ENCODE measurements around the gene DNMBP. TPM values are rescaled to one million over a fixed set of nuclear protein-coding genes. Genes with fewer than 3 reads are reported as not detected.
"Not testable (repeated sequence)": the region's sequence is repeated elsewhere in the genome, so short reads cannot be mapped to it uniquely, and the experiment has no call there.

The DNMBP gene
- total and polyA plus RNA-seq, 12 donors: 5.1 to 8.1 (median 7.1) TPM

DNA sequence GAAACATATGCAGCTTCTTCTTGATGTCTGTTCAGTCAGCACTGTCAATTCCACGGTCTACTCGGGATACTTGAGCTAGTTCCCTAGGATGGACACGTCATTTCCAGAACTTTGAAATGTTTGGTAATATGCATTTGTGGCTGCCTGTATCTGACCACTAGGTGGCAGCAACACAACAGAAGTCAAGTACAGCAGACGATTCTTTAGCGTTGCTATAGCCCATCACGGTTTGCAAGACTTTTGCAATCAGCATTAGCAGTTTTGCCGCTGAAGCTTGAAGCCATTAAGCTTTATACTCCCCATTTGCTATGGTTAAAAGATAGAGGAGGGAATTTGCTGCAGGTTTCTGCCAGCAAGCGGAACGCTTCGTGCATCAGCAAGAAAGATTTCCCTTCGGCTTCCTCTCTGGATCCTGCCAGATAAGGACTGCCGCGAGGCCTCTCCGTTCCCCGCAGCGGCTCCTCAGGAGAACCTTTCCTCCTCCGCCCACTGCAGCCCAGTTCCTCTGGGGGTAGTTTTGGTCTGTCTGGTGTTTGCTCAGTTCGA is 163.8 kb downstream of the DNMBP start:
- peak; percentile 85 to 97 (median 94) for ATAC-seq
- no peak overlapping the region for H3K27ac ChIP-seq
- intact Hi-C loops (cut with DNase I): loop anchor here in 9 of 10 donors (1.0 to 10.0 kb wide), 5 partner anchors 166 to 201 kb away; no protein-coding TSS in a partner anchor
- peak; percentile 89 to 95 (median 90) for TF ChIP-seq CTCF (IDR thresholded peaks at IDR 0.05)
- no peaks in the 10 kb centered on the region for H3K9me3 ChIP-seq
- peaks cover 0 to 12% (median 6%) of the 10 kb centered on the region in 9 donors for H3K4me1 ChIP-seq
- H3K4me3 ChIP-seq: peak overlapping the region; percentile 4 to 51 (median 35)
- DNase-seq: peak; percentile 34 to 82
- no peaks in the 10 kb centered on the region for H3K27me3 ChIP-seq
- H3K36me3 ChIP-seq: no peaks in the 10 kb centered on the region
- 2 to 4% methylated on average over 18 of the region's 18 CpGs for WGBS, 2 donors

GRCh38 chr10:99844433-99844955 is 165.3 kb downstream of the DNMBP start:
- no peak for TF ChIP-seq CTCF (IDR thresholded peaks at IDR 0.05)
- WGBS, 2 donors: 58 to 72% methylated on average over 6 of the region's 6 CpGs

DNA sequence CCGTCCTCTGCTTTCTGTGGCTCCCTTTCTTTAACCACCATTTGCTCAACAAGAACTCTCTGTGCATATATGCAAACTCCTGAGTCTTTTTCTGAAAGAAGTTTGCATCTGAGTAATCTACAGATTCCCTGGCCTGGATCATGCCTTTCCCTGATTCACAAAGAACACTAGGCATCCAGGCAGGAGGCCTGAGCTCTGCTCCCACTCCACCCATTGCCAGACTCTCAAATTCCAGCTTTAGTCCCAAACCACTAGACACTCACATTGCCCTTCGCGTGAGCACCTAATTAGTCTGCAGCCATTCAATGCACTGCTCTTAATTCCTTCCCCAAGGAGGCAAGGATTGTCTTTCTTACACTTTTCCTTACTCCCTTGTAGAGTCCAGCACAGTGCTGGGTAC is 166.4 kb downstream of the DNMBP start:
- no peak for ATAC-seq
- intact Hi-C loops (cut with DNase I): loop anchor here in 2 of 10 donors (10.0 kb wide), 1 partner anchor 171 kb away; no protein-coding TSS in a partner anchor

More at GRCh38 chr10:99844433-99844955, 165.3 kb downstream of the DNMBP start:
- DNase-seq (no peak), ATAC-seq (no peak)
- Histone ChIP-seq H3K27ac (no peak overlapping the region), H3K4me3 (no peak overlapping the region), H3K4me1 (peaks cover 0 to 12% (median 6%) of the 10 kb centered on the region in 9 donors), H3K27me3 (no peaks in the 10 kb centered on the region), H3K9me3 (no peaks in the 10 kb centered on the region), H3K36me3 (no peaks in the 10 kb centered on the region)
- intact Hi-C loops (cut with DNase I): loop anchor here in 3 of 10 donors (2.0 to 10.0 kb wide), 2 partner anchors 170 to 202 kb away; no protein-coding TSS in a partner anchor

GRCh38 chr10:99841746-99842145 is 168.0 kb downstream of the DNMBP start:
- H3K4me1 ChIP-seq: peaks cover 0 to 12% (median 6%) of the 10 kb centered on the region in 9 donors
- 89 to 93% methylated on average over 7 of the region's 7 CpGs for WGBS, 2 donors
- no peak for TF ChIP-seq CTCF (IDR thresholded peaks at IDR 0.05)
- no peaks in the 10 kb centered on the region for H3K36me3 ChIP-seq
- H3K9me3 ChIP-seq: no peaks in the 10 kb centered on the region
- DNase-seq: no peak
- no peaks in the 10 kb centered on the region for H3K27me3 ChIP-seq
- intact Hi-C loops (cut with DNase I): loop anchor here in 2 of 10 donors (10.0 kb wide), 1 partner anchor 173 kb away; no protein-coding TSS in a partner anchor
- H3K4me3 ChIP-seq: no peak overlapping the region
- ATAC-seq: no peak
- no peak overlapping the region for H3K27ac ChIP-seq

More for the DNA sequence above, 166.4 kb downstream of the DNMBP start:
- H3K4me3 ChIP-seq: no peak overlapping the region
- no peaks in the 10 kb centered on the region for H3K27me3 ChIP-seq
- no peak overlapping the region for H3K27ac ChIP-seq
- WGBS, 2 donors: 89 to 91% methylated on average over 3 of the region's 3 CpGs
- DNase-seq: no peak
- H3K4me1 ChIP-seq: peaks cover 0 to 12% (median 6%) of the 10 kb centered on the region in 9 donors
- no peaks in the 10 kb centered on the region for H3K36me3 ChIP-seq
- no peaks in the 10 kb centered on the region for H3K9me3 ChIP-seq
- no peak for TF ChIP-seq CTCF (IDR thresholded peaks at IDR 0.05)

- not testable (repeated sequence) for H3K4me3 ChIP-seq, H3K36me3 ChIP-seq, H3K4me1 ChIP-seq, H3K27me3 ChIP-seq, ATAC-seq, H3K9me3 ChIP-seq, H3K27ac ChIP-seq, DNase-seq
- intact Hi-C loops (cut with DNase I): loop anchor here in 2 of 10 donors (10.0 kb wide), 1 partner anchor 174 kb away; no protein-coding TSS in a partner anchor
- WGBS, 2 donors: 84 to 88% methylated on average over 2 of the region's 2 CpGs
These were observed 168.9 kb downstream of the DNMBP start for GRCh38 chr10:99840859-99841258.
